Panc1 (cell line): ENCODE data around the gene GPR31. TPM values are rescaled to one million over a fixed set of nuclear protein-coding genes. Genes with fewer than 3 reads are reported as not detected.

Source experiments
- ATAC-seq: fragments of 200-7000 bp; cut with Tn5 transposase; 2 replicates; pipeline ENCODE4 v1.9.1; 2020; ENCODE audit warnings: mild to moderate bottlenecking, moderate library complexity
- BruUV-seq: library from RNA; stranded (reverse); fragments of 400-500 nt; replicated peaks from 2 replicates; lab custom pipeline; 2021; lab: Mats Ljungman, UMichigan
- CTCF ChIA-PET: fragments of 300-600 bp; sonication (Branson Sonifier 250); formaldehyde crosslinking; loops from one replicate; lab custom pipeline; 2022; ENCODE audit warnings: antibody characterized with exemption; lab: Charles Lee
- POLR2A ChIA-PET: fragments of 300-600 bp; sonication (Branson Sonifier 250); formaldehyde crosslinking; loops from one replicate; lab custom pipeline; 2022; ENCODE audit warnings: antibody characterized with exemption; lab: Charles Lee
- DNase-seq: peaks from one replicate; pipeline ENCODE4 v3.0.0-alpha.2; 2010; ENCODE audit warnings: low read depth, low spot score
- H3K27ac ChIP-seq: 2 replicates; pipeline ENCODE4 v1.5.1; 2011; ENCODE audit warnings: mild to moderate bottlenecking, low read length, inconsistent platforms
- H3K27me3 ChIP-seq: fragments of 200-500 bp; sonication (Bioruptor generic); 2 replicates; pipeline ENCODE4 v1.6.0; 2014; ENCODE audit warnings: low read length, inconsistent platforms; ENCODE audit not compliant: control insufficient read depth, insufficient read depth
- H3K36me3 ChIP-seq: fragments of 200-500 bp; sonication (Bioruptor generic); 2 replicates; pipeline ENCODE4 v1.5.1; 2014; ENCODE audit warnings: inconsistent platforms, mild to moderate bottlenecking, low read length, moderate library complexity; ENCODE audit not compliant: control insufficient read depth, insufficient read depth
- H3K4me1 ChIP-seq: 2 replicates; pipeline ENCODE4 v1.5.1; 2011; ENCODE audit warnings: inconsistent platforms, mild to moderate bottlenecking, low read length, moderate library complexity; ENCODE audit not compliant: control insufficient read depth, insufficient read depth
- H3K4me3 ChIP-seq, 2 experiments: 2 replicates each; pipeline ENCODE4 v1.5.1; 2011 to 2012; ENCODE audit warnings: low read depth in 2 of 2, low read length in 2 of 2, mild to moderate bottlenecking in 2 of 2, inconsistent platforms in 1 of 2, moderate library complexity in 1 of 2
- H3K9me3 ChIP-seq: fragments of 200-500 bp; sonication (Bioruptor generic); 2 replicates; pipeline ENCODE4 v1.5.1; 2014; ENCODE audit warnings: low read depth, mild to moderate bottlenecking, inconsistent platforms, low read length, moderate library complexity; ENCODE audit not compliant: control insufficient read depth, insufficient read depth
- POLR2AphosphoS5 ChIP-seq: IDR thresholded peaks from 2 replicates; pipeline ENCODE4 v1.6.1; 2012; ENCODE audit warnings: mild to moderate bottlenecking, low read depth, low read length, moderate library complexity
- SIN3A ChIP-seq: IDR thresholded peaks from 2 replicates; pipeline ENCODE4 v1.6.1; 2012; ENCODE audit warnings: low read depth, mild to moderate bottlenecking, low read length, moderate library complexity, borderline replicate concordance; ENCODE audit not compliant: insufficient read depth
- TCF7L2 ChIP-seq: IDR thresholded peaks from 2 replicates; pipeline ENCODE4 v1.6.1; 2011; ENCODE audit warnings: mild to moderate bottlenecking, low read depth, low read length, inconsistent platforms
- in situ Hi-C: cut with HindIII; loops from 2 replicates; pipeline ENCODE4 v1.10.0; 2016; ENCODE audit warnings: low sequenced_read_pairs, low pct_unique_long_range_greater_than_20kb
- intact Hi-C: fragments of 100-400 bp; cut with micrococcal nuclease; formaldehyde crosslinking; loops from one replicate; pipeline ENCODE4 v1.10.0; 2022; ENCODE audit not compliant: unreplicated experiment
- total RNA-seq: library from RNA; stranded (reverse); gene quantifications from one replicate; pipeline ENCODE4 v1.2.1, GENCODE V29; 2021; ENCODE audit not compliant: unreplicated experiment
- TF ChIP-seq, protein P1 (sequence below), 2 experiments: IDR thresholded peaks; 2 replicates each; pipeline ENCODE4 v1.6.1; 2011 to 2012; ENCODE audit warnings: low read depth in 2 of 2, control low read depth in 1 of 2, low read length in 1 of 2, mild to moderate bottlenecking in 1 of 2, moderate library complexity in 1 of 2; ENCODE audit not compliant: insufficient read depth in 1 of 2
- TF ChIP-seq, protein P2 (sequence below): fragments of 450-650 bp; IDR thresholded peaks from 2 replicates; pipeline ENCODE4 v1.5.1; 2017; ENCODE audit warnings: mild to moderate bottlenecking

The GPR31 gene
- total RNA-seq, 1 experiment from 2014 or later, result not detected

DNA sequence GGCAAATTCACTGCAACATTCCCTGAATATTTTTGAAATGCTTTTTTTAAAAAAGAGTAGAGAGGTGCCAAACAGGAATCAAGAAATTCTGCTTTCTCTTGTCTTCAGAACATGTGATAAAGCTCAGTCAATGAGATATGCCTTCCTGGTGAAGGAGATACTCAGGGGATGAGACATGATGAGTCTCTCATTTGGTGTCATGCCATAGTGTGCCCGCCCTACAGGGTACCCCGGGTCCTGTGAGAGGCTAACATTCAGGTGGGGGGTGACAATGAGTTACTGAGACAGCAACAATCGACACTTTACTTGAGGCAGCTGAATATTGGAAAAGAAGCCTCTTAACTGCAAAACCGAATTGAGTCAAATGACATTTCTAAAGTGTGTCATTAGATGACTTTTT lies 28.2 kb downstream of the GPR31 start:
- TF ChIP-seq, protein P1, sequence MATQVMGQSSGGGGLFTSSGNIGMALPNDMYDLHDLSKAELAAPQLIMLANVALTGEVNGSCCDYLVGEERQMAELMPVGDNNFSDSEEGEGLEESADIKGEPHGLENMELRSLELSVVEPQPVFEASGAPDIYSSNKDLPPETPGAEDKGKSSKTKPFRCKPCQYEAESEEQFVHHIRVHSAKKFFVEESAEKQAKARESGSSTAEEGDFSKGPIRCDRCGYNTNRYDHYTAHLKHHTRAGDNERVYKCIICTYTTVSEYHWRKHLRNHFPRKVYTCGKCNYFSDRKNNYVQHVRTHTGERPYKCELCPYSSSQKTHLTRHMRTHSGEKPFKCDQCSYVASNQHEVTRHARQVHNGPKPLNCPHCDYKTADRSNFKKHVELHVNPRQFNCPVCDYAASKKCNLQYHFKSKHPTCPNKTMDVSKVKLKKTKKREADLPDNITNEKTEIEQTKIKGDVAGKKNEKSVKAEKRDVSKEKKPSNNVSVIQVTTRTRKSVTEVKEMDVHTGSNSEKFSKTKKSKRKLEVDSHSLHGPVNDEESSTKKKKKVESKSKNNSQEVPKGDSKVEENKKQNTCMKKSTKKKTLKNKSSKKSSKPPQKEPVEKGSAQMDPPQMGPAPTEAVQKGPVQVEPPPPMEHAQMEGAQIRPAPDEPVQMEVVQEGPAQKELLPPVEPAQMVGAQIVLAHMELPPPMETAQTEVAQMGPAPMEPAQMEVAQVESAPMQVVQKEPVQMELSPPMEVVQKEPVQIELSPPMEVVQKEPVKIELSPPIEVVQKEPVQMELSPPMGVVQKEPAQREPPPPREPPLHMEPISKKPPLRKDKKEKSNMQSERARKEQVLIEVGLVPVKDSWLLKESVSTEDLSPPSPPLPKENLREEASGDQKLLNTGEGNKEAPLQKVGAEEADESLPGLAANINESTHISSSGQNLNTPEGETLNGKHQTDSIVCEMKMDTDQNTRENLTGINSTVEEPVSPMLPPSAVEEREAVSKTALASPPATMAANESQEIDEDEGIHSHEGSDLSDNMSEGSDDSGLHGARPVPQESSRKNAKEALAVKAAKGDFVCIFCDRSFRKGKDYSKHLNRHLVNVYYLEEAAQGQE (IDR thresholded peaks at IDR 0.05; ENCODE audit: insufficient read depth in 1 of 2, low read depth in 2 of 2, low read length in 1 of 2), result no peak
- TF ChIP-seq TCF7L2 (no peak), SIN3A (no peak), POLR2AphosphoS5 (no peak)
- TF ChIP-seq, protein P2, sequence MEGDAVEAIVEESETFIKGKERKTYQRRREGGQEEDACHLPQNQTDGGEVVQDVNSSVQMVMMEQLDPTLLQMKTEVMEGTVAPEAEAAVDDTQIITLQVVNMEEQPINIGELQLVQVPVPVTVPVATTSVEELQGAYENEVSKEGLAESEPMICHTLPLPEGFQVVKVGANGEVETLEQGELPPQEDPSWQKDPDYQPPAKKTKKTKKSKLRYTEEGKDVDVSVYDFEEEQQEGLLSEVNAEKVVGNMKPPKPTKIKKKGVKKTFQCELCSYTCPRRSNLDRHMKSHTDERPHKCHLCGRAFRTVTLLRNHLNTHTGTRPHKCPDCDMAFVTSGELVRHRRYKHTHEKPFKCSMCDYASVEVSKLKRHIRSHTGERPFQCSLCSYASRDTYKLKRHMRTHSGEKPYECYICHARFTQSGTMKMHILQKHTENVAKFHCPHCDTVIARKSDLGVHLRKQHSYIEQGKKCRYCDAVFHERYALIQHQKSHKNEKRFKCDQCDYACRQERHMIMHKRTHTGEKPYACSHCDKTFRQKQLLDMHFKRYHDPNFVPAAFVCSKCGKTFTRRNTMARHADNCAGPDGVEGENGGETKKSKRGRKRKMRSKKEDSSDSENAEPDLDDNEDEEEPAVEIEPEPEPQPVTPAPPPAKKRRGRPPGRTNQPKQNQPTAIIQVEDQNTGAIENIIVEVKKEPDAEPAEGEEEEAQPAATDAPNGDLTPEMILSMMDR, result no peak
- POLR2A ChIA-PET, result no interaction called here
- no TSS peak for BruUV-seq

DNA sequence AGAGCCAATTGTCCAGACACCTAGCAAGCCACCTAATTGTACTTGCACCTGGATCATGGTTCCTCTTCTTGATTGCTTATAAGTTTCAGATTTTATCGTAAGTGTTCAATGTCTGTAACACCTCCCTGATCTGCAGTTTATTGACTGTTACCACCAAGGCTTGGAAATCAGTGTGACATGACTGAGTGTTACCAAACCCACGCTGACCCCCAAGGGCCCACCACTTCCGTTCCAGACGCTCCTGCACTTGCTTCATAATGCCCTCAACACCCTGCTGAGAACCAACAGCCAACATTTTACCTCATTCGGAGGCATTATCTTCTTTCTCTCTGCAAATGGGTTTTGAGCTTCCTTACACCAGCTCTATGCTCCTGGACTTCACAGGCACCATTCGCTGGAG lies 28.6 kb downstream of the GPR31 start:
- Histone ChIP-seq H3K9me3 (no peaks in the 10 kb centered on the region), H3K27me3 (no peaks in the 10 kb centered on the region), H3K4me3 (no peak overlapping the region), H3K36me3 (no peaks in the 10 kb centered on the region), H3K4me1 (peaks cover 4% of the 10 kb centered on the region), H3K27ac (no peak overlapping the region)
- POLR2A ChIA-PET, result no interaction called here
- DNase-seq (no peak), ATAC-seq (no peak)
- intact Hi-C loops (no loop called here), in situ Hi-C loops (no loop called here)
- BruUV-seq, result no TSS peak
- no peak for TF ChIP-seq POLR2AphosphoS5
- TF ChIP-seq TCF7L2, result no peak
- TF ChIP-seq, protein P2, result no peak
- TF ChIP-seq, protein P1 (IDR thresholded peaks at IDR 0.05; ENCODE audit: insufficient read depth in 1 of 2, low read depth in 2 of 2, low read length in 1 of 2), result no peak
- no peak for TF ChIP-seq SIN3A
- CTCF ChIA-PET, result interaction anchor here (1.2 kb wide), 1 partner anchor 10 kb away, joined by 3 read pairs; no protein-coding TSS in a partner anchor

More for the DNA sequence above, 28.2 kb downstream of the GPR31 start:
- CTCF ChIA-PET, result interaction anchor here (1.2 kb wide), 1 partner anchor 10 kb away, joined by 3 read pairs; no protein-coding TSS in a partner anchor
- no peaks in the 10 kb centered on the region for H3K9me3 ChIP-seq
- no peak for ATAC-seq
- peaks cover 4% of the 10 kb centered on the region for H3K4me1 ChIP-seq
- intact Hi-C loops, result no loop called here
- in situ Hi-C loops, result no loop called here
- H3K4me3 ChIP-seq, result no peak overlapping the region
- no peak overlapping the region for H3K27ac ChIP-seq
- H3K36me3 ChIP-seq, result no peaks in the 10 kb centered on the region
- no peak for DNase-seq
- H3K27me3 ChIP-seq, result no peaks in the 10 kb centered on the region
